Measurements from ENCODE around the gene GIGYF2.

DNA sequence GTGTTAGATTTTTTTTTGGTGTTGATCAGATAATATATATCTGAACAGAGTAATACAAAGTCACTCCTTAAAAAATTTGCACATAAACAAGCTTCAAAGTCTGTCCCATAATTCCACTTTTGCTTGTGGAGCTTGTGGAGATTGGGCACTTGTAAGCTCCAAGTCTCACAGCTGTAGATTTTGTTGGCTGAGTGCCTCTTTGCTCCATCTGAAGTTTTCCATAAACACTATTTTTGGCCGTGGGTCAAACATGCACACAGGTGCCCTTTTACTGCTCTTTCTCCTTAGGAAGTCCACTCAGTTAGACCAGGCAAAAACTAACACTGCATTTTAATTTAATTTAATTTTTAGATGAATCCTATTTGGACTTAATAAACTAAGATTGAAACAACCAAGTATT, 82.8 kb downstream of the GIGYF2 start:
- no peak for TF ChIP-seq POLR2A (IDR thresholded peaks at IDR 0.05; ENCODE audit: extremely low read depth, insufficient read length)
- TF ChIP-seq, protein P1, sequence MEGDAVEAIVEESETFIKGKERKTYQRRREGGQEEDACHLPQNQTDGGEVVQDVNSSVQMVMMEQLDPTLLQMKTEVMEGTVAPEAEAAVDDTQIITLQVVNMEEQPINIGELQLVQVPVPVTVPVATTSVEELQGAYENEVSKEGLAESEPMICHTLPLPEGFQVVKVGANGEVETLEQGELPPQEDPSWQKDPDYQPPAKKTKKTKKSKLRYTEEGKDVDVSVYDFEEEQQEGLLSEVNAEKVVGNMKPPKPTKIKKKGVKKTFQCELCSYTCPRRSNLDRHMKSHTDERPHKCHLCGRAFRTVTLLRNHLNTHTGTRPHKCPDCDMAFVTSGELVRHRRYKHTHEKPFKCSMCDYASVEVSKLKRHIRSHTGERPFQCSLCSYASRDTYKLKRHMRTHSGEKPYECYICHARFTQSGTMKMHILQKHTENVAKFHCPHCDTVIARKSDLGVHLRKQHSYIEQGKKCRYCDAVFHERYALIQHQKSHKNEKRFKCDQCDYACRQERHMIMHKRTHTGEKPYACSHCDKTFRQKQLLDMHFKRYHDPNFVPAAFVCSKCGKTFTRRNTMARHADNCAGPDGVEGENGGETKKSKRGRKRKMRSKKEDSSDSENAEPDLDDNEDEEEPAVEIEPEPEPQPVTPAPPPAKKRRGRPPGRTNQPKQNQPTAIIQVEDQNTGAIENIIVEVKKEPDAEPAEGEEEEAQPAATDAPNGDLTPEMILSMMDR (IDR thresholded peaks at IDR 0.05; ENCODE audit: low read depth, low read length), result no peak
- TF ChIP-seq MYC (IDR thresholded peaks at IDR 0.05; ENCODE audit: low read depth, low read length), result no peak

Measured in NB4 (cell line).